ENCODE results near the gene MYO9B.

The MYO9B gene

DNA sequence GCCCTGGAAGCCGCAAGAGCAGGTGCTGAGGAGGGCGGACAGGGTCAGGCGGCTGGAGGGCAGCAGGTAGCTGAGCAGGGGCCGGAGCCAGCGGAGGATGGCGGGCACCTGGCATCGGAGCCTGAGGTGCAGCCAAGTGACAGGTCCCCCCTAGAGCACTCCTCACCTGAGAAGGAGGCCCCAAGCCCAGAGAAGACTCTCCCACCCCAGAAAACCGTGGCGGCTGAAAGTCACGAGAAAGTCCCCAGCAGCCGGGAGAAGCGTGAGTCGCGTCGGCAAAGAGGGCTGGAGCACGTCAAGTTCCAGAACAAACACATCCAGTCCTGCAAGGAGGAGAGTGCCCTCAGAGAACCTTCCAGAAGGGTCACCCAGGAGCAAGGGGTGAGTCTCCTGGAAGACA, 119.0 kb downstream of the MYO9B start:
- no peak for DNase-seq

DNA sequence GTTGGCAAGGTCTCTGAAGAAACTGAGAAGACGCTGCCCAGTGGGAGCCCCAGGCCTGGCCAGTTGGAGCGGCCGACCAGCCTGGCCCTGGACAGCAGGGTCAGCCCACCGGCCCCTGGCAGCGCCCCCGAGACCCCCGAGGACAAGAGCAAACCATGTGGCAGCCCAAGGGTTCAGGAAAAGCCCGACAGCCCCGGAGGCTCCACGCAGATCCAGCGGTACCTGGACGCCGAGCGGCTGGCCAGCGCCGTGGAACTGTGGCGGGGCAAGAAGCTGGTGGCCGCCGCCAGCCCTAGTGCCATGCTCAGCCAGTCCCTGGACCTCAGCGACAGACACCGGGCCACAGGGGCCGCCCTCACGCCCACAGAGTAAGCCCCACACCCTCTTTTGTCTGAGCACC, 119.5 kb downstream of the MYO9B start:
- DNase-seq = no peak

DNA sequence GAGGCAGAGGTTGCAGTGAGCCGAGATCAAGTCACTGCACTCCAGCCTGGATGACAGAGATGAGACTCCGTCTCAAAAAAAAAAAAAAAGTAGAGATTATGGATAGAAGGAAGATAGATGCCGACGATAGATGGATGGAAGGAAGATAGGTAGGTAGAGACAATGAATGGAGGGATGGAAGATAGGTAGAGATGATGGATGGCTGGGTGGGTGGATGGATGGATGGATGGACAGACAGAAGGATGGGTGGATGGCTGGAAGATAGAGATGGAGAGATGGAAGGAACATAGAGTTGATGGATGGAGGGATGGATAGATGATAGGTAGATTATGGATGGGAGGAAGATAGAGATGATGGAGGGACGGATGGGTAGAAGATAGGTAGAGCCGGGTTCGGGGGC, 121.0 kb downstream of the MYO9B start:
- no peak for DNase-seq

DNA sequence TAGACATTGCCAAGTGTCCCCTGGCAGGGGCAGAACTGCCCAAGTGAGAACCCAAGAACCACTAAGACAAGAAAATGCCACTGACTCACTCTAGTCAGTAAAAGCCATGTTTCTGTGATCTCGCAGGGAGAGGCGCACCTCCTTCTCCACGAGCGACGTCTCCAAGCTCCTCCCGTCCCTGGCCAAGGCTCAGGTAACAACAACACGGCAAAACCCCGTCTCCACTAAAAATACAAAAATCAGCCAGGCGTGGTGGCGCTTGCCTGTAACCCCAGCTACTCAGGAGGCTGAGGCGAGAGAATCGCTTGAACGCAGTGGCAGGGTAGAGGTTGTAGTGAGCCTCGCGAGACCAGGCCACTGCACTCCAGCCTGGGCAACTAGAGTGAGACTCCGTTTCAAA, 122.1 kb downstream of the MYO9B start:
- no peak for DNase-seq

DNA sequence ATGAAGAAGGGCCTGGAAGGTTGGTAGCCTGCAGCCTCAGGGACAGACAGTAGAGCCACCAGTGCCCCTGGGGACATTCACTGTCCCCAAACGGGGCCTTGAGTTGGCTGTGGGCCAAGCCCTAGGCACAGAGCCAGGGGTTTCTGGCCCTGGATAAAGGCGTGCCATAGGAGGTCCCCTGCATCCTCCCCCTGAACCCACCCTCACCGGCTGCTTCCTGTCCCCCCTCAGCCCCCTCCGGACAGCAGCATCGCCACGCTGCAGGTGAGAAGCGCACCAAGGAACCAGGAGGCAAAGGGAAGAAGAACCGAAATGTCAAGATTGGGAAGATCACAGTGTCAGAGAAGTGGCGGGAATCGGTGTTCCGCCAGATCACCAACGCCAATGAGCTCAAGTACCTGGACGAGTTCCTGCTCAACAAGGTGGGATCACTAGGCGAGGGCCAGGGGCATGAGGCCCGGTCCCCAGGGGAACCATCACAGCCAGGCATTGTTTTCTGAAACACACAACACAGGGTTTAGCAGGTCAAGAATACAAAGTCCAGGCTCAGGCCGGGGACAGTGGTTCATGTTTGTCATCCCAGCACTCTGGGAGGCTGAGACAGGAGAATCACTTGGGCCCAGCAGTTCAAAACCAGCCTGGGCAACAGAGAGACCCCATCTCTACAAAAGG, 125.0 kb downstream of the MYO9B start:
- no peak for DNase-seq

DNA sequence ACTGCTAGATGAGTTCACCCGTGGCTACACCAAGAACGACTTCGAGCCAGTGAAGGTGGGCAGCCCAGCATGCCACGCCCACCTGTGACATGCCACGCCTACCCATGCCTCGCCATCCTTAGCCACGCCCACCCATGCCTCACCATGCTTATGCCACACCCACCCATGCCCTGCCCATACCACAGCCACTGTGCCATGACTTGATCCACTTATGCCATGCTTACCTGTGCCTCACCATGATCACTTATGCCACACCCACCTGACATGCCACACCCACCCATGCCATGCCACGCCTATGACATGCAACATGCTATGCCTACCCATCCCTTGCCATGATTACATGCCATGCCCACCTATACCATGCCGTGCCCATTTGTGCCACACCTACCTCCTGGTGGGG, 126.7 kb downstream of the MYO9B start:
- no peak for DNase-seq

DNA sequence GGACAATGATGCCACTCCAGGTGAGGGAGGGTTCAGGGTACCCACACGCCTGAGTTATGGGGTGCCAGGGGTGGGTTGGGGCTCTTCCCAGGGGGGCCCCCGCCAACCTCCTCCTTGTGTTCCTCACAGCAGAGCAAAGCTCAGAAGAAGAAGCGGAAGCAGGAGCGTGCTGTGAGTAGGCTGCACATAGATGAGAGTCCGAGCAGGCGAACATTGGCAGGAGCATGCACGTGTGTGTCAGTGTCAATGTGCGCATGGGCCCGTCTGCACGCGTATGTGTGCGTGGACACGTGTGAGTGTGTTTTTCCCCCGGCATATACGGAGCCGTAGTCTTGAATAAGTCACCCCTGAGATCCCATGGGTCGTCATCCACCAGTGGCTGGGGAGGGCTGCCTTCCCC, 127.1 kb downstream of the MYO9B start:
- DNase-seq = no peak

DNA sequence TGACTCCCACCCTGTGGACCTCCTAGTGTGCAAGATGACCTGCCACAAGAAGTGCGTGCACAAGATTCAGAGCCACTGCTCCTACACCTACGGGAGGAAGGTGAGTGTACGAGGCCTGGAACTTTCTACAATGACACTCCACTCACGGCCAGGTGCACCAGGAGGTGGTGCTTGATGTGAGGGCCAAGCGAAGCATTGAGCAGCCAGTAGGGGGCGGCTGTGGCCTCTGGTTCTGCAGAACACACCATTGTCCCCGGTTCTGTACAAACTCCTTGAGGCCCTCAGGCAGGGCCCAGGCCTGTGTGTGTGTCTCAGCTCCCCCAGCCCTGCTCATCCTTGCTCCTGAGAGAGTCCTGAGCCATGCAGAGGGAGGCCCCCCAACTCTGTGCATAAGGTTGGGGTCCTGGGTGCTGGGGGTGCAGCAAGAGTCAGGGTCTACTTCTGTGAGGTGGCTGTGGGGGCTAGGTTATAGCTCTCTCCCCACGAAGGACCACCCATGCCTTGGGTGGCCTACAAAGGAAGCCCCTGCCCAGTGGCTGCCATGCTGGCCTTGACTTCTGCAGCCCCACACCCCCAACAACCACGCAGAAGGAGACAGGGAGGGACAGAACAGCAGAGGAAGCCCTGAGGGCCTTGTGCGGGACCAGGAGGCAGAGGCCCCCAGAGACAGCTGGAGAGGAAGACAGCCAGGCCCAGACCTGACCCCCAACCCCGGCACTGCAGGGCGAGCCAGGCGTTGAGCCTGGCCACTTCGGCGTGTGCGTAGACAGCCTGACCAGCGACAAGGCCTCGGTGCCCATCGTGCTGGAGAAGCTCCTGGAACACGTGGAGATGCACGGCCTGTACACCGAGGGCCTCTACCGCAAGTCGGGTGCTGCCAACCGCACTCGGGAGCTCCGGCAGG, 129.9 kb downstream of the MYO9B start:
- no peak for DNase-seq

DNA sequence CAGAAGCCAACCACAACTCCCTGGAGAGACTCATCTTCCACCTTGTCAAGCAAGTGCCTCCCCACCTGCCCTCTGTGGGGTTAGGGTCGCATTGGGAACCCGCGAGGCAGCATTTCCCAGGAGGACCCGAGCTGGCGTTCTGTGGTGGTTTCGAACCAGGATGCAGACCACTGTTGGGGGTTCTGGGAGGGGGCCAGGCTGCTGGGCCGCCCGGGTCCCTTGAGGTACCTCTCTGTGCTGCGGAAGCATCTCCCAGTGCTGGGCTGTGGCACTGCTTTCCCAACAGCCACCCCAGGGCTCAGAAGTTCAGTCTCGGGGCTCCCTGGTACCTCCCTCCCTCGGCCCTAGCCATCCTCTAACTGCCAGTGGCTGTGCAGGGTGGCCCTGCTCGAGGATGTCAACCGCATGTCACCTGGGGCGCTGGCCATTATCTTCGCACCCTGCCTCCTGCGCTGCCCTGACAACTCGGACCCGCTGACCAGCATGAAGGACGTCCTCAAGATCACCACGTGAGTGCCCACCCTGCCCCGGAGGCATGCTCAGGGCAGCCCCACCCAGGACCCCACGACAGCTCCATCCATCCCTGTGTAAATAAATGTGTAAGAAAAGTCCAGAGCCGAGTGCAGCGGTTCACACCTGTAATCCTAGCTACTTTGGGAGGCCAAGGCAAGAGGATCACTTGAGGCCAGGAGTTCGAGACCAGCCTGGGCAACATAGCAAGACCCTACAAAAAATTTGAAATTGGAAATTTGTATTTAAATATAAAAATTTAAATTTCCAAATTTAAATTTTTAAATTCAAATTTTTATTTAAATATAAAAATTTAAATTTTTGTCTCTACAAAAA, 131.4 kb downstream of the MYO9B start:
- DNase-seq = no peak

DNA sequence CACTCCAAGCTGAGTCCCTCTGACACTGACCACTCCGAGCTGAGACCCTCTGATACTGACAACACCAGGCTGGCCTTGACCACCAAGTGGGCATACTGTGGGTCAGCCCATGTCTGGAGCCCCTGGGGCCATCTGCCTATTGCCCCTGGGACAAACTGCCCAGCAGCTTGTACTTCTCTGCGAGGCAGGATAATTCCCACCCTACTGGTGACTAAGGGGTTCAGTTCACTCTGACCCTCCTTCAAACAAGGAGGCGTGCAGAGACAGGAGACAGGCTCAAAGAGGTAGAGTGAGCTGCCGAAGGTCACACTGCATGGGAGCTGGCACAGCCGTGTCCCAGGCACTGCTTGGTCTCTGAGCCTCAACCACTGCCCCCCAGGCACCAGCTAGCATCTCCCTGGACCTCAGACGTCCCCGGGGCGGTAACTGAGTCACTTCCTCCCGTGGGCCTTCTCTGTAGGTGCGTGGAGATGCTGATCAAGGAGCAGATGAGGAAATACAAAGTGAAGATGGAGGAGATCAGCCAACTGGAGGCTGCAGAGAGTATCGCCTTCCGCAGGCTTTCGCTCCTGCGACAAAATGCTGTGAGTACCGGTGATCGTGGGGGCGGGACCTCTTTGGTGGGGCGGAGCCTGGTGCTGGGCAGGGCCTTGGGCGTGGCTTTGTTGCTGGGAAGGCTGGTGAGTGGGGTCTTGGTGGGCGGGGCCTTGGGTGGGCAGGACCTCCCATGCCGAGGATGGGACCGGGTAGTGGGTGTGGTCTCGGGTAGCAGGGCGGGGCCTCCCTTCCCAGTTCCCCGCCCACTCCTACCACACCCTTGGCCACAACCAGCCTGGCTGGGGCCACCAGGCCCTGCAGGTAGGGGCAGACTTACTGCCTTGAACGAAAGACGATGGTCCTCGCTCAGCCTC, 133.8 kb downstream of the MYO9B start:
- DNase-seq = no peak

DNA sequence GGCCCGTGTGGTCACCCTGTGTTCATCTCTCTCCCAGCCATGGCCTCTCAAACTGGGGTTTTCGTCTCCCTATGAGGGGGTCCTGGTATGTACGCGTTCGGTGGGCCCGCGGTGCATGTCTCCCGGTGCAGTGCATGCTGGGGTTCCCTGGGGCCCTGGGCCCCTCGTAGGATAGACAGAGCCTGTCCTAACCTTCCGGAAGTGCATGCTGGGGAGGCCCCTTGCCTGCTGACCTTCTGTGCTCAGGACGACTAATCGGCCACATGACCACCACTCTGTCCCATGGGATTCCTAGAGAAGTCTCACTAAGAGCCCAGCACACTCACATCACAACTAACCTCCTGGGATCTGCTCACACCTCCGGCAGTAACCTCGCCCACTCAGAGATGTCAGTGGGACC, 134.7 kb downstream of the MYO9B start:
- no peak for DNase-seq

DNA sequence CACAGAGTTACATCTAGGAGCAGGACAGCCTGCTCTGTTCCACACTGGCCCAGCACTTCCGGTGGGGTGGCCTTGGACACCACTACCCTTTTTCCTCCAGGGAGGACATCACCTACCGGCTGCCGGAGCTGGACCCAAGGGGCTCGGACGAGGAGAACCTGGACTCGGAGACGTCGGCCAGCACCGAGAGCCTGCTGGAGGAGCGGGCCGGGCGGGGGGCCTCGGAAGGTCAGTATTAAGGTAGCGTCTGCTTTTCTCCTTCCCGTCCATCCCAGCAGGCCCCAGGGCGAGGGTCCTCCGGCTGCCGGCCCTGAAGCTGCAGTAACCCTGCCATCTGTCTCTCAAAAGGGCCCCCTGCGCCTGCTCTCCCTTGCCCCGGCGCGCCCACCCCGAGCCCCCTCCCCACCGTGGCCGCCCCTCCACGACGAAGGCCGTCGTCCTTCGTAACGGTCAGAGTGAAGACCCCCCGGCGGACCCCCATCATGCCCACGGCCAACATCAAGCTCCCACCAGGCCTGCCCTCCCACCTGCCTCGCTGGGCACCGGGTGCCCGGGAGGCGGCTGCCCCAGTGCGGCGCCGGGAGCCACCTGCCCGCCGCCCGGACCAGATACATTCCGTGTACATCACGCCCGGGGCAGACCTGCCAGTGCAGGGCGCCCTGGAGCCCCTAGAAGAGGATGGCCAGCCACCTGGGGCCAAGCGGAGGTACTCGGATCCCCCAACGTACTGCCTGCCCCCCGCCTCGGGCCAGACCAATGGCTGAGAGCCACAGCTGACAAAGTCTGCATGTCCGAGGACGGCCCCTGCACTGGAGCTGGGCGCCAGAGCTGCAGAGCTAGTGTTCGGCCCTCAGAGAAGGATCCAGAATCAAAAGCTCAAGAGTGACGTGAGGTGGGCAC, 136.2 kb downstream of the MYO9B start:
- DNase-seq = no peak

DNA sequence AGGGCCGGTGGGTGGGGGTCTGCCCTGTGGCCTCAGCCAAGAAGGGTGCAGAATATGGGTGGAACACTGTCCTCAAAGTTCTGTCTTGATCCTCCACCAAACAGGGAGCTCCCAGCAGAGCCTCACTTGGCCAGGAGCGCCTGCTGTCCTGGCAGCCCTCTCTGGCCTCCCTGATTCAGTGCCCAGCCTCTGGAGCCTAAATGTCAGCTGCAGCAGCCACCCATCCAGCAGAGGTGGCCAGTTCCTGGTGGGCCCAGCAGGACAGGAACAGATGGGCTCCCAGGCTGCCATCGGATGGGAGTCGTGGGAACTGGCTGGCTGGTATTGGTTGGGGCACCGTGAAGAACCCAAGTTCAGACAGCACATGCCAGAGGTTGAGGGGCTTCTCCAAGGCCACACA, 137.8 kb downstream of the MYO9B start:
- DNase-seq = no peak

DNA sequence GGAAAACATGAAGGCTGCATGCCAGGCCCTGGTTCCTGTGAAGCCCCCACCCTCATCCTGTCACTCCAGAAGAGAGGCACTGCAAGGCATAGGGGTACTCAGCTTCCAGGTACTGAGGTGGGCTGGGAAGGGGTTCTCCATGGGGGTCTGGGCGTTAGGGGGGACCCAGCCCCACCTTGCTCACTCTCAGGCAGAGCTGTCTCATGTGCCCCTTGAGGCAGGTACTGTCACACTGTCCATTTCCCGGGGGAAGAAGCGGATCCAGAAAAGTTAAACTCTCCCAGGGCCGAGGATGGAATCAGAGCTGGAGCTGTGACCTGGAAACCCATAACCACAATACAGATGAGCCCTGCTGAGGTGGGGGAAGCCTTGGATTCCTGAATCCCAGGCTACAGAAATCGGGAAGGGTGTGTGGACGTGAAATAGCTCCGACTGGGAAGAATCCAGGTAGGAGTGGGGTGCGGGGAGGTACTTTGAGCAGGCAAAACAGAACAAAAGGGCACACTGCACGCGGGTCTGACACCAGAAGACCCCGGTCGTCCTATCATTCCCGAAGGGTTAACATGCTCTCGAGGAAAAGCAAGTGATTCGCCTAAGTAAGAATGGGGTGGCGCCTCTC, 139.0 kb downstream of the MYO9B start:
- no peak for DNase-seq

DNA sequence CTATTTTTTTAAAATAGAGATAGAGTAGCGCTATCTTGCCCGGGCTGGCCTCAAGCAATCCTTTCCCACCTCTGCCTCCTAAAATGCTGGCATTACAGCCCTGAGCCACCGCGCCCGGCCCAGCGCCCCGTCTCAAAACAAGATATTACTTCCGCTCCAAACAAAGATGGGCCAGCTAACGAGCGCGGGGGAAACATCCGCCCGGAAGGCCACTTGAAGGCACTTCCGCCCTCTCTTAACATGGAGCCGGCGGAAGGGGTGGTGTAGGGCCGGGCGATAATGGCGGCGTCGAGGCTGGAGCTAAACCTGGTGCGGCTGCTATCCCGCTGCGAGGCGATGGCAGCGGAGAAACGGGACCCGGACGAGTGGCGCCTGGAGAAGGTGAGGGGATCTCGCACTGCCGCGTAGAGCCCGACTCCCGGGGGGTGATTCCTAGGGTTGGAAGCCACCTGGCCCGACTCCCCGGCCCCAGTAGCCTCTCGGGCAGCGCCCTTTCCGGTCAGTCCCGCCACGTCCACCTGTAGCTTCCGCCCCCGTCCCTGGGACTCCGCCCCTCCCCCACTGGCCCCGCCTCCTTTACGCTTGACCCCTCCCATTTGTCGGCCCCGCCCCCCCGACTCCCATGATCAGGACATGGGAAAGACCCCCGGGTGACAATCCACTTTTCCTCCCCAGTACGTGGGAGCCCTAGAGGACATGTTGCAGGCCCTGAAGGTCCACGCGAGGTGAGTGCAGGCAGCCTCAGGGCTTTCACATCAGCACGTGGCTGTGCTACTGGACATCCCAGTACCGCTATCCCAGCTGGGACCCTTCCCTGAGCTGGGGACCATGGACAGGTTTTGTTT, 139.8 kb downstream of the MYO9B start, which contains the start of gene USE1:
TSS of gene USE1 (plus strand) at position 231 of the 845 bp plus-strand sequence. CDS start at position 280, 49 bp downstream.
- DNase-seq = peak; percentile 83

DNA sequence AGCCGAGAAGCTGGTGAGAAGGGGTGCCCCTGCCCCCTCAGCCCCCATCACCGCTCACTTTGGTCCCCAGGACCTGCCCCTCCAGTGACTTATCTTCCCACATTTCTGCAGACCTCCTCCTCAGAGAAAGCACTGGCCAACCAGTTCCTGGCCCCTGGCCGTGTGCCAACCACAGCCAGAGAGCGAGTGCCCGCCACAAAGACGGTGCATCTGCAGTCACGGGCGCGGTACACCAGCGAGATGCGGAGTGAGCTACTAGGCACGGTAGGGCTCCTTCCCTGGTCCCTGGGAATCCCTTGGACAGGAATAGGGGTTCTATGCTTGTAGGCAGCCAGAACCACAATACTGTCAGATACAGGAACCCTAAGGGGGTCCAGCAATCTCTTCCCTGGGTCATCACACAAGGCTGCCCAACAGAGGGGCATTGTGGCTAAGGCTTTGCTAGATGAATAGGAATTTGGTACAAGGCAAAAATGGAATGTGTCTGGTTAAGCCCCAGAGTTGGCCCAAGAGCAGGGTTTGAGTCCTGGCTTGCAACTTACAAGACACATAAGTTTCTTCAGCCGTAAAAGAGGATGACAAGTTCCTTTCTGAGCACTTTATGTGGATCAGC, 140.6 kb downstream of the MYO9B start:
- no peak for DNase-seq

DNA sequence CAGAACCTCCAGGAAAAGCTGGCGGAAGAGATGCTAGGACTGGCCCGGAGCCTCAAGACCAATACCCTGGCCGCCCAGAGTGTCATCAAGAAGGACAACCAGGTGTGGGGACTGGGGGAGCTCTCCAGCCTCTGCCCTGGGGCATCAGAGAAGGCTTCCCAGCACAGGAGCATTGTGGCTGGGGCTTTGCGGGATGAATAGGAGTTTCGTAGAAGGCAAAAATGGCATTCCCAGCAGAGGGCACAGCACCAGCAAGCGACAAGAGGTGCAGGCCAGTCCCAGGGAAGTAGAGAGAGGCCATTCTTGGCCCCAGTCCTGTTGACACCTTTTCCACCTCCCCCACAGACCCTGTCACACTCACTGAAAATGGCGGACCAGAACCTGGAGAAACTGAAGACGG, 143.7 kb downstream of the MYO9B start:
- DNase-seq = no peak

DNA sequence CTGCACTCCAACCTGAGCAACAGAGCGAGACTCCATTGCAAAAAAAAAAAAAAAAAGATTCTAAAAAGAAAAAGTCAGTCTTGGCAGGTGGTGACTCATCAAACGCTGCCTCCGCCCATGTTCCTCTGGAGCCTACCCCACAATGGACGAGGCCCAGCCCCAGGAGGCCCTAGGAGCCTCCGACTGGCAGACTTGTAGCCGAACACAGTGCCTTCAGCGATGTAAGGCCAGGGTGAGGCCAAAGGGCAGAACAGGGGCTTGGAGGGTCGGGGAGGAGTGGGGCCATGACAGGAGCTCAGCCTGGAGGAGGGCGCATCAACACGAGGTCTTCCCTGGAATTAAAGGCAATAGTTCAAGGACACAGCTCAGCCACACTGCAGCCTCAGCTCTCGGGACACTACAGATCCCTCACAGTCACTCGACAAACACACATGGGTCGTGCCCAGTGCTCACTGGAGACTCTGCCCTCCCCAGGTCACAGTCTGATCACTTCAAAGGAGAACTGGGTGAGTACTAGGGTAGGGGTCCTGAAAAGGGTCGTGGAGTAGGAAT, 144.7 kb downstream of the MYO9B start:
- DNase-seq = no peak

DNA sequence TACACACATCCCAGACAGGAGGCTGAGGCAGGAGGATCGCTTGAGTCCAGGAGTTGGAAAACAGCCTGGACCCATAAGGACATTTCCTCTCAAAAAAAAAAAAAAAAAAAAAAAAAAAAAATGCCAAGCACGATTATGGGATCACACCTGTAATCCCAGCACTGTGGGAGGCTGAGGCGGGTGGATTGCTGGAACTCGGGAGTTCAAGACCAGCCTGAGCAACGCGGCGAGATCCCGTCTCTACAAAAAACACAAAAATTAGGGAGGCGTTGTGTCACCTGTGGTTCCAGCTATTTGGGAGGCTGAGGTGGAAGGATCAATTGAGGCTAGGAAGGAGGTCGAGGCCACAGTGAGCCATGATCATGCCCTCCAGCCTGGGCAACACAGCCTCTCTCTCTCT, 149.5 kb downstream of the MYO9B start:
- no peak for DNase-seq

Measured in NCI-H524 treated with DMSO at 0.1 percent for 48 hours (cell line).